NCI-H2171 (cell line): ENCODE data around the gene RIOK2.
"Not testable (repeated sequence)": the region's sequence is repeated elsewhere in the genome, so short reads cannot be mapped to it uniquely, and the experiment has no call there.

Source experiments
- DNase-seq: peaks from one replicate; lab custom pipeline; 2025; lab: John Stamatoyannopoulos, UW

The RIOK2 gene

GRCh38 chr5:97167435-97167834 lies 15.6 kb downstream of the RIOK2 start:
- DNase-seq, result no peak

- no peak for DNase-seq
Observed at GRCh38 chr5:97165726-97166125, 17.3 kb downstream of the RIOK2 start.

- DNase-seq, result no peak
Observed at GRCh38 chr5:97164846-97165245, 18.2 kb downstream of the RIOK2 start.

DNA sequence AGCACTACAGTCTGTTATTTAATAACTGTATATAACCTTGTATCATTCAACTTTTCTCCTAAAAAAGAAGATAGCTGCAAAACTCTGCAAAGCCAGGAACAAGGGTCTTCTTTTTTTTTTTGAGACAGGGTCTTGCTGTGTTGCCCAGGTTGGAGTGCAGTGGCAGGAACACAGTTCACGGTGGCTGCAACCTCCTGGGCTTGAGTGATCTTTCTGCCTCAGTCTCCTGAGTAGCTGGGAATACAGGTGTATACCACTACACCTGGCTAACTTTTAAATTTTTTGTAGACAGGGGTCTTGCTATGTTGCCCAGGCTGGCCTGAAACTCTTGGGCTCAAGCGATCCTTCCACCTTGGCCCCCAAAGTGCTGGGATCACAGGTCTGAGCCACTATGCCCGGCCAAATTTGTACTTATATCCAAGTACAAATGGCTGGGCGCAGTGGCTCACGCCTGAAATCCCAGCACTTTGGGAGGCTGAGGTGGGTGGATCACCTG lies 19.2 kb downstream of the RIOK2 start:
- no peak for DNase-seq

GRCh38 chr5:97163360-97163764 lies 19.7 kb downstream of the RIOK2 start:
- no peak for DNase-seq

- DNase-seq, result peak; percentile 5
Observed at GRCh38 chr5:97162045-97162444, 21.0 kb downstream of the RIOK2 start.

- no peak for DNase-seq
Observed at GRCh38 chr5:97157689-97158088, 25.4 kb downstream of the RIOK2 start.

- no peak for DNase-seq
Observed at GRCh38 chr5:97151370-97151769, 31.7 kb downstream of the RIOK2 start.

DNA sequence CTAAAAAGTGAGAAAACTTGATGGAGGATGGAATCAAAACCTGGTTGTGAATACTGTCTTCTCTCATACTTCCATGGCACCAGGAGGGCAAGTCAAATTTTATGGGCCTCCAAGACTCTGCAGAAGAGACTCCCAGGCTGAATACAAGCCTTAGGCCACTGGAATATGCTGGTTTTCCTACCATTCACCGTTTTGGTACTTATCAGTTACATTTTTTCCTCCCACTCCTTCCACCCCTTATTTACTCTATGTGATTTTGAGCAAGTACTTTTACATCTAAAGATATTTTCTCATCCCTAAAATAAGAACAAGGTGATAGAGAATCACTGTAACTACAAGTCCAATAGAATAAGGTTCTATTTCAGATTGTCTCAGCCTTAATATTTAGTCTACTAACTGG lies 32.6 kb downstream of the RIOK2 start:
- DNase-seq, result no peak

GRCh38 chr5:97149709-97150108 lies 33.3 kb downstream of the RIOK2 start:
- no peak for DNase-seq

GRCh38 chr5:97148288-97148687 lies 34.8 kb downstream of the RIOK2 start:
- no peak for DNase-seq

DNA sequence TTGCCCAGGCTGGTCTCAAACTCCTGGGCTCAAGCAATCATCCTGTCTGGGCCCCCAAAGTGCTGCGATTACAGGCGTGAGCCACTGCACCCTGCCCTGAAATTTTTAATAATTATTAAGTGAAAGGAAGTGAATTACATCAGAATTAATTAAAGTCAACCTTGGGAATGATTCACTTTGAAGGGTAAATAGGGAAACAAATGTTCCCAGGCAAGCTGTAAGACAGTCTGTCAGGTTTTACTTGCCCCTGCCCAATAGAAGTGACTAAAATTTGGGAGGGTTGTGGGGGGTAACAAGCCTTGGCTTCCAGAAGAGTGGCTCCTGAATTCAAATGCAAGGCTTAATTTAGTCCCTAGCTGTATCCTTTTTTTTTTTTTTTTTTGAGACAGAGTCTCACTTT lies 39.3 kb downstream of the RIOK2 start:
- no peak for DNase-seq

- peak; percentile 47 for DNase-seq
Observed at GRCh38 chr5:97142521-97143254, 40.4 kb downstream of the RIOK2 start, which contains the start of gene LIX1. TSS of gene LIX1 (minus strand) at chr5:97142611. CDS start at chr5:97142576, 35 bp downstream.

- DNase-seq, result no peak
Observed at GRCh38 chr5:97141539-97141938, 41.5 kb downstream of the RIOK2 start.

DNA sequence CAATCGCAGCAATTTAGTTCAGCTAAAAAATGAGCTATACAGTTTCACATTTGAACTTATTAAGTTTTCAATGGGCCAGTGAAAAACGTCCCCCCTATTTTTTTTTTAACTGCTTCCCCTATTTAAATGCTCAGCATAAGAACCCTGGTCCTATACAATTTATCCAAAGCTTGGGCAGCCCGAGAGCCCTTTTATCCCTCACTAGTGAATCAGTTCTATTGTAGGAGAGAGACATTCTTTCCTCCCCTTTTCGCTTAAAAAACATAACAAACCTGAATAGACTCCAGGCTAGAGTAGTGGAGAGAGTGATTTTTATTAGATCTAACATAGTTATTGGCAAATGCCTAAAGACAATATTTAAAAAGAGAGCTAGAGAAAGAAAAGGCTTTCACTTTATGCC lies 42.0 kb downstream of the RIOK2 start:
- no peak for DNase-seq

- not testable (repeated sequence) for DNase-seq
Observed at GRCh38 chr5:97140250-97140649, 42.8 kb downstream of the RIOK2 start.

- no peak for DNase-seq
Observed at GRCh38 chr5:97136475-97136874, 46.6 kb downstream of the RIOK2 start.

- no peak for DNase-seq
Observed at GRCh38 chr5:97135868-97136267, 47.2 kb downstream of the RIOK2 start.

DNA sequence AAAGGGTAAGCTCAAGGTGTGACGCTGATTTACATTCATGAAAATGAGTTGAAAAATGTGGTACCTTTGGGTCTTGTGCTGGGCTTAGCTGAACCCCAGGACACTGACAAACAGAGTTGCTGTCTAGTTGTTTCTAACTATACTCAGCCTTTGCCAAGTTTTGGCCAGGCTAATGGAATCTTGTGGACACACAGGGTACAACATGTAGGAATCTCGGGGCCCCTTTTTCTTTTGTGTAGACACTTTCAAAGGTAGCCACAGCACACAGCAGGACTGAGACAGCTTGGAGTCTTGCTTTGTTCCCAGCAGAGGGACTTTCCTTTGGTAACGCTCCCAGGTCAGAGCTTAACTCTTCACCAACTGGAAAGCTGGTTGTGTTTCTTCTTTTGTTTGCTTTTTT lies 48.4 kb downstream of the RIOK2 start:
- no peak for DNase-seq

DNA sequence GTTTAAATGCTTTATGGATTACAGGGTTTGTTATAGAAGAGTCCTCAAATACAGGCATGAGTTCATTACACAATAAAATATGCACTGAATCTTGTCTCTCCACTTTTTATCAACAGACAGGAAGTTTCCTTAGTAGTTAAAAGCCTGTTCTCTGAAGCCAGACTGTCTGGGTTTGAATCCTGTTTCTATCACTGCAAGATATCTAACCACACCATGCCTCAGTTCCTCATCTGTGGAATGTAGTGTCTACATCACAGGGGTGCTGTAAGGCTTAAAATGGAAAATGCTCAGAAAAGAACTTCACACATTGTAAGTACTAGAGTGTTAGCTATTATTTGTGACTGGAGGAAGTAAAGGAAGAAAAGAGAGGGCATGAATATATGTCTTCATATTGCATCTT lies 49.9 kb downstream of the RIOK2 start:
- DNase-seq, result no peak

DNA sequence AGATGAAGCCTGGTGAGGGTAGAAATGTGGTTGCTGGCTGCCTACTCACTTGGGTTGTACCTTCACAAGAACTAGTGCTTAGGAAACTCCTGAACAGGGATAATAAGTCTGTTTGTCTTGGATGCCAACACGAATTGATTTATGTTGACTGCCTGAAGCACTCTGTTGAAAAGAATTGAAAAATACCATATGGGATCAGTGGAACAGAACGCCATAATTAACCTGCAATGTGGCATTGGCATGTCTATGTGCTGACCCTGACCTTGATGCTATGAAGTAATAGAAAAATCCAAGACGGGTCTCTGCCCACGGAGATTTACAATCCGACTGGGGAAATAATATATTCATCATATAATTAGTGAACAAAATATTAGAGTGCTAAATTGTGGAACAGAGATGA lies 51.1 kb downstream of the RIOK2 start:
- no peak for DNase-seq

- DNase-seq, result no peak
Observed at GRCh38 chr5:97131139-97131710, 51.8 kb downstream of the RIOK2 start.

- no peak for DNase-seq
Observed at GRCh38 chr5:97127727-97128126, 55.3 kb downstream of the RIOK2 start.
